ENCODE measurements around the gene FOXP1.

DNA sequence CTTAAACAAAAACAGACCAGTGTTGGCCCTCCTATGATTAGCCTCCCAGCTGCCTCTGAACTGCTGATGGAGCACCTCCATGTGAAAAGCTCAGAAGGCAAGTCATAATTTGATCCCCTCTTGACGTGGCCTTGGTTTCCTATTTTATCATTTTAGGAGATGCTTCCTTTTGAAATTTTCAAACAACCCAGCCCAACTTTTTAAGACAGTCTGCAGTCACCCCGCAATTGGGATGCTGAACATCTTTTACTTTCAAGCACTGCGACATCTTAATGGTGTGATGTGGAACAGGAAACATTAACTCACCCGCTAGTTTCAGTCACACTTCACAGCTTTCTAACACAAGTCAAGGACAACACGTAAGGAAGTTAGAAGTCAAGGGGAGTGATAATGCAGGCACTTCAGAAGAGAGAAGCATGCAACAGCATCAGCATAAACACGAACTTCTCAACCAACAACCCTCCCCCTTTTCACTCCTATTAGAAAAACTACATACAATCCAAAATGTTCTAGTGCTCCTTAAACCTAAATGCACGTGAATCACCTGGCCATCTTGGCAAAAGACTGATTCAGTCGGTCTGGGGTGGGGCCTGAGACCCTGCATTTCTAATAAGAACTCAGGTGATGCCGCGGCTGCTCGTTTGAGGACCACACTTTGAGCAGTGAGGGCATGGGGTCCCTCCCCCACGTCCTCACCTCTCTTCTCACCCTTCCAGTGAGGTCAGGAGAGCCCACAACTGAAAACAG, 161.5 kb downstream of the FOXP1 start:
- TF ChIP-seq, protein P1, sequence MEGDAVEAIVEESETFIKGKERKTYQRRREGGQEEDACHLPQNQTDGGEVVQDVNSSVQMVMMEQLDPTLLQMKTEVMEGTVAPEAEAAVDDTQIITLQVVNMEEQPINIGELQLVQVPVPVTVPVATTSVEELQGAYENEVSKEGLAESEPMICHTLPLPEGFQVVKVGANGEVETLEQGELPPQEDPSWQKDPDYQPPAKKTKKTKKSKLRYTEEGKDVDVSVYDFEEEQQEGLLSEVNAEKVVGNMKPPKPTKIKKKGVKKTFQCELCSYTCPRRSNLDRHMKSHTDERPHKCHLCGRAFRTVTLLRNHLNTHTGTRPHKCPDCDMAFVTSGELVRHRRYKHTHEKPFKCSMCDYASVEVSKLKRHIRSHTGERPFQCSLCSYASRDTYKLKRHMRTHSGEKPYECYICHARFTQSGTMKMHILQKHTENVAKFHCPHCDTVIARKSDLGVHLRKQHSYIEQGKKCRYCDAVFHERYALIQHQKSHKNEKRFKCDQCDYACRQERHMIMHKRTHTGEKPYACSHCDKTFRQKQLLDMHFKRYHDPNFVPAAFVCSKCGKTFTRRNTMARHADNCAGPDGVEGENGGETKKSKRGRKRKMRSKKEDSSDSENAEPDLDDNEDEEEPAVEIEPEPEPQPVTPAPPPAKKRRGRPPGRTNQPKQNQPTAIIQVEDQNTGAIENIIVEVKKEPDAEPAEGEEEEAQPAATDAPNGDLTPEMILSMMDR (IDR thresholded peaks at IDR 0.05), result no peak
- TF ChIP-seq POLR2A (IDR thresholded peaks at IDR 0.05; ENCODE audit: low read depth), result no peak

Measured in esophagus muscularis mucosa (tissue), 3 donors.